KOPT-K1 (cell line): ENCODE data around the gene CFAP73.

Source experiments
- H3K27ac ChIP-seq: fragments of 200-600 bp; sonication (generic); 2 replicates; pipeline ENCODE4 v1.5.1; 2016; ENCODE audit warnings: antibody characterized with exemption, mild to moderate bottlenecking, low read depth, low read length; ENCODE audit not compliant: poor library complexity, severe bottlenecking
- H3K36me3 ChIP-seq: fragments of 200-600 bp; sonication (generic); 2 replicates; pipeline ENCODE4 v1.5.1; 2017; ENCODE audit warnings: antibody characterized with exemption, mild to moderate bottlenecking, low read length, moderate library complexity; ENCODE audit not compliant: insufficient read depth
- H3K9me3 ChIP-seq: fragments of 200-600 bp; sonication (generic); 2 replicates; pipeline ENCODE4 v1.5.1; 2017; ENCODE audit warnings: antibody characterized with exemption, low read length, mild to moderate bottlenecking; ENCODE audit not compliant: insufficient read depth, poor library complexity, severe bottlenecking

The CFAP73 gene

GRCh38 chr12:113144806-113145205, 4.7 kb upstream of the CFAP73 start:
- Histone ChIP-seq H3K36me3 (no peaks in the 10 kb centered on the region), H3K9me3 (peaks cover 6% of the 10 kb centered on the region), H3K27ac (no peak overlapping the region)

- H3K27ac ChIP-seq = no peak overlapping the region
- peaks cover 6% of the 10 kb centered on the region for H3K9me3 ChIP-seq
Observed at GRCh38 chr12:113145720-113146551, 3.6 kb upstream of the CFAP73 start.

GRCh38 chr12:113146999-113147398, 2.5 kb upstream of the CFAP73 start:
- peaks cover 6% of the 10 kb centered on the region for H3K9me3 ChIP-seq
- no peaks in the 10 kb centered on the region for H3K36me3 ChIP-seq
- H3K27ac ChIP-seq = no peak overlapping the region

More at GRCh38 chr12:113145720-113146551, 3.6 kb upstream of the CFAP73 start:
- no peaks in the 10 kb centered on the region for H3K36me3 ChIP-seq

- peaks cover 6% of the 10 kb centered on the region for H3K9me3 ChIP-seq
- no peak overlapping the region for H3K27ac ChIP-seq
- peaks cover 6% of the 10 kb centered on the region for H3K36me3 ChIP-seq
Observed at GRCh38 chr12:113151655-113152054, 2.1 kb downstream of the CFAP73 start.

- H3K36me3 ChIP-seq = peaks cover 13% of the 10 kb centered on the region
- H3K27ac ChIP-seq = peak overlapping the region; percentile 77
- H3K9me3 ChIP-seq = peaks cover 2% of the 10 kb centered on the region
Observed at GRCh38 chr12:113152196-113152834, 2.8 kb downstream of the CFAP73 start.

- peak overlapping the region; percentile 77 for H3K27ac ChIP-seq
- no peaks in the 10 kb centered on the region for H3K9me3 ChIP-seq
- peaks cover 21% of the 10 kb centered on the region for H3K36me3 ChIP-seq
Observed at GRCh38 chr12:113152835-113153814, 3.6 kb downstream of the CFAP73 start.

- no peaks in the 10 kb centered on the region for H3K9me3 ChIP-seq
- peaks cover 34% of the 10 kb centered on the region for H3K36me3 ChIP-seq
- no peak overlapping the region for H3K27ac ChIP-seq
Observed at GRCh38 chr12:113154351-113154973, 4.9 kb downstream of the CFAP73 start.

GRCh38 chr12:113155060-113155459, 5.5 kb downstream of the CFAP73 start:
- H3K9me3 ChIP-seq = no peaks in the 10 kb centered on the region
- H3K36me3 ChIP-seq = peaks cover 40% of the 10 kb centered on the region
- peak overlapping the region; percentile 42 for H3K27ac ChIP-seq

GRCh38 chr12:113155646-113156045, 6.1 kb downstream of the CFAP73 start:
- Histone ChIP-seq H3K9me3 (no peaks in the 10 kb centered on the region), H3K36me3 (peaks cover 46% of the 10 kb centered on the region), H3K27ac (peak overlapping the region; percentile 42)

- no peak overlapping the region for H3K27ac ChIP-seq
- peaks cover 61% of the 10 kb centered on the region for H3K36me3 ChIP-seq
- no peaks in the 10 kb centered on the region for H3K9me3 ChIP-seq
Observed at GRCh38 chr12:113157218-113157859, 7.8 kb downstream of the CFAP73 start.

- peaks cover 74% of the 10 kb centered on the region for H3K36me3 ChIP-seq
- no peak overlapping the region for H3K27ac ChIP-seq
Observed at GRCh38 chr12:113158439-113159203, 9.1 kb downstream of the CFAP73 start.

GRCh38 chr12:113159937-113160336, 10.4 kb downstream of the CFAP73 start:
- no peaks in the 10 kb centered on the region for H3K9me3 ChIP-seq
- H3K36me3 ChIP-seq = peaks cover 87% of the 10 kb centered on the region
- H3K27ac ChIP-seq = no peak overlapping the region

More at GRCh38 chr12:113158439-113159203, 9.1 kb downstream of the CFAP73 start:
- H3K9me3 ChIP-seq = no peaks in the 10 kb centered on the region

GRCh38 chr12:113161415-113162016, 12.0 kb downstream of the CFAP73 start:
- Histone ChIP-seq H3K9me3 (no peaks in the 10 kb centered on the region), H3K36me3 (peaks cover 98% of the 10 kb centered on the region), H3K27ac (no peak overlapping the region)
